ENCODE measurements around the gene ETS1.

The ETS1 gene

GRCh38 chr11:128586689-128587088 is 669 bp downstream of the ETS1 start:
- POLR2A ChIA-PET, result no interaction called here
- Histone ChIP-seq H3K36me3 (ENCODE audit: control insufficient read depth in 2 of 2, insufficient read depth in 1 of 2, low read length in 2 of 2) (no peaks in the 10 kb centered on the region), H3K4me3 (ENCODE audit: low read depth, low read length) (no peak overlapping the region), H3K27ac (ENCODE audit: extremely low read depth, low read depth, low read length) (no peak overlapping the region), H3K9me3 (ENCODE audit: control insufficient read depth, insufficient read depth, low read depth, low read length) (no peaks in the 10 kb centered on the region), H3K4me1 (ENCODE audit: control insufficient read depth, insufficient read depth, low read length) (peaks cover 4% of the 10 kb centered on the region; the same call in 1 of the 2 replicates)
- CTCF ChIA-PET, result interaction anchor here (0.7 to 1.0 kb wide), 3 partner anchors 21 to 32 kb away, joined by 3 to 4 read pairs (median 3); no protein-coding TSS in a partner anchor
- TF ChIP-seq MEIS1 (CRISPR knock-in tag; IDR thresholded peaks at IDR 0.05; ENCODE audit: borderline replicate concordance) (no peak), WT1 (tag by site-specific recombination; IDR thresholded peaks at IDR 0.05) (no peak), PRDM4 (tag by site-specific recombination; IDR thresholded peaks at IDR 0.05) (no peak), ZNF274 (IDR thresholded peaks at IDR 0.05; ENCODE audit: low read length) (no peak), ZNF274 (tag by site-specific recombination; IDR thresholded peaks at IDR 0.05; ENCODE audit: borderline replicate concordance) (no peak), OSR2 (tag by site-specific recombination; IDR thresholded peaks at IDR 0.05) (no peak), KLF1 (tag by site-specific recombination; IDR thresholded peaks at IDR 0.05) (no peak), ZNF354C (tag by site-specific recombination; IDR thresholded peaks at IDR 0.05; ENCODE audit: borderline replicate concordance, low read depth) (no peak), ZNF626 (tag by site-specific recombination; IDR thresholded peaks at IDR 0.05) (no peak), ZNF292 (tag by site-specific recombination; IDR thresholded peaks at IDR 0.05; ENCODE audit: borderline replicate concordance, low read depth) (no peak), ZNF404 (tag by site-specific recombination; IDR thresholded peaks at IDR 0.05) (no peak), ZNF585B (tag by site-specific recombination; IDR thresholded peaks at IDR 0.05) (no peak), ZBTB10 (tag by site-specific recombination; IDR thresholded peaks at IDR 0.05) (no peak), ZNF449 (tag by site-specific recombination; IDR thresholded peaks at IDR 0.05) (no peak), ZNF121 (tag by site-specific recombination; IDR thresholded peaks at IDR 0.05) (no peak)

GRCh38 chr11:128585498-128586238 is 1.7 kb downstream of the ETS1 start:
- H3K36me3 ChIP-seq (ENCODE audit: control insufficient read depth in 2 of 2, insufficient read depth in 1 of 2, low read length in 2 of 2), result no peaks in the 10 kb centered on the region
- no peaks in the 10 kb centered on the region for H3K9me3 ChIP-seq (ENCODE audit: control insufficient read depth, insufficient read depth, low read depth, low read length)
- H3K4me3 ChIP-seq (ENCODE audit: low read depth, low read length), result no peak overlapping the region
- peaks cover 4% of the 10 kb centered on the region; the same call in 1 of the 2 replicates for H3K4me1 ChIP-seq (ENCODE audit: control insufficient read depth, insufficient read depth, low read length)
- CTCF ChIA-PET, result no interaction called here
- no peak overlapping the region for H3K27ac ChIP-seq (ENCODE audit: extremely low read depth, low read depth, low read length)
- POLR2A ChIA-PET, result no interaction called here
- TF ChIP-seq ZNF596 (tag by site-specific recombination; IDR thresholded peaks at IDR 0.05) (no peak), ZNF23 (tag by site-specific recombination; IDR thresholded peaks at IDR 0.05; ENCODE audit: borderline replicate concordance) (no peak), ZNF610 (tag by site-specific recombination; IDR thresholded peaks at IDR 0.05; ENCODE audit: borderline replicate concordance) (no peak), ZNF280D (tag by site-specific recombination; IDR thresholded peaks at IDR 0.05) (no peak), SETDB1 (IDR thresholded peaks at IDR 0.05; ENCODE audit: insufficient read length, low read length) (no peak), ZSCAN5A (tag by site-specific recombination; IDR thresholded peaks at IDR 0.05) (no peak)

Measured in HEK293 (cell line).